Karpas-422 (cell line): Measurements from ENCODE around the gene CROCC2. TPM values are rescaled to one million over a fixed set of nuclear protein-coding genes. Genes with fewer than 3 reads are reported as not detected.

Experiments
- DNase-seq: peaks from one replicate; pipeline ENCODE4 v3.0.0-alpha.2; 2015
- H2AFZ ChIP-seq: fragments of 200-600 bp; sonication (generic); 2 replicates; pipeline ENCODE4 v1.6.1; 2014; ENCODE audit warnings: antibody characterized with exemption, low read length, mixed read lengths
- H3K27ac ChIP-seq: fragments of 200-600 bp; sonication (generic); 2 replicates; pipeline ENCODE4 v1.5.1; 2014; ENCODE audit warnings: mild to moderate bottlenecking, low read length, moderate library complexity
- H3K27me3 ChIP-seq: fragments of 200-600 bp; sonication (generic); 2 replicates; pipeline ENCODE4 v1.6.1; 2014; ENCODE audit warnings: low read length, mixed read lengths
- H3K36me3 ChIP-seq: fragments of 200-600 bp; sonication (generic); 2 replicates; pipeline ENCODE4 v1.6.1; 2014; ENCODE audit warnings: low read length, mixed read lengths; ENCODE audit not compliant: insufficient read depth
- H3K4me1 ChIP-seq: fragments of 200-600 bp; sonication (generic); 2 replicates; pipeline ENCODE4 v1.6.1; 2014; ENCODE audit warnings: mild to moderate bottlenecking, low read length, mixed read lengths
- H3K4me2 ChIP-seq: fragments of 200-600 bp; sonication (generic); 2 replicates; pipeline ENCODE4 v1.6.1; 2014; ENCODE audit warnings: low read length, low read depth, mild to moderate bottlenecking; ENCODE audit not compliant: poor library complexity, severe bottlenecking
- H3K4me3 ChIP-seq: fragments of 200-600 bp; sonication (generic); 2 replicates; pipeline ENCODE4 v1.5.1; 2014; ENCODE audit warnings: mild to moderate bottlenecking, antibody characterized with exemption, low read length, mixed read lengths
- H3K79me2 ChIP-seq: fragments of 200-600 bp; sonication (generic); 2 replicates; pipeline ENCODE4 v1.6.1; 2014; ENCODE audit warnings: mild to moderate bottlenecking, low read length, mixed read lengths
- H3K9ac ChIP-seq: fragments of 200-600 bp; sonication (generic); 2 replicates; pipeline ENCODE4 v1.6.0; 2014; ENCODE audit warnings: low read length
- H3K9me2 ChIP-seq: fragments of 200-600 bp; sonication (generic), shearing (Covaris generic); replicated peaks from 2 replicates; pipeline ENCODE4 v1.6.0; 2014; ENCODE audit warnings: mild to moderate bottlenecking, low read length, moderate library complexity; ENCODE audit not compliant: insufficient read depth
- H3K9me3 ChIP-seq: fragments of 300-700, 200-600 bp; sonication (generic); 2 replicates; pipeline ENCODE4 v1.6.1; 2014; ENCODE audit warnings: low read length, mixed read lengths
- H4K20me1 ChIP-seq: fragments of 200-600 bp; sonication (generic); 2 replicates; pipeline ENCODE4 v1.6.1; 2014; ENCODE audit warnings: mild to moderate bottlenecking, antibody characterized with exemption, low read length, low read depth; ENCODE audit not compliant: insufficient read depth
- total RNA-seq: library from RNA; depleted of rRNA; stranded (reverse); fragments of >200 nt; shearing (Covaris generic); gene quantifications from 2 replicates; pipeline ENCODE4 v1.2.3, GENCODE V29; 2014; ENCODE audit warnings: low replicate concordance

The CROCC2 gene
- total RNA-seq, 1 experiment from 2014 or later: not detected

GRCh38 chr2:240936106-240936505 lies 30.0 kb downstream of the CROCC2 start:
- Histone ChIP-seq H3K4me2 (no peak overlapping the region), H3K9ac (no peak overlapping the region), H2AFZ (no peak overlapping the region), H3K9me3 (no peaks in the 10 kb centered on the region), H3K27ac (no peak overlapping the region), H4K20me1 (no peaks in the 10 kb centered on the region), H3K79me2 (no peaks in the 10 kb centered on the region), H3K36me3 (no peaks in the 10 kb centered on the region), H3K27me3 (no peaks in the 10 kb centered on the region), H3K4me3 (no peak overlapping the region), H3K4me1 (no peaks in the 10 kb centered on the region), H3K9me2 (no peaks in the 10 kb centered on the region)
- no peak for DNase-seq

DNA sequence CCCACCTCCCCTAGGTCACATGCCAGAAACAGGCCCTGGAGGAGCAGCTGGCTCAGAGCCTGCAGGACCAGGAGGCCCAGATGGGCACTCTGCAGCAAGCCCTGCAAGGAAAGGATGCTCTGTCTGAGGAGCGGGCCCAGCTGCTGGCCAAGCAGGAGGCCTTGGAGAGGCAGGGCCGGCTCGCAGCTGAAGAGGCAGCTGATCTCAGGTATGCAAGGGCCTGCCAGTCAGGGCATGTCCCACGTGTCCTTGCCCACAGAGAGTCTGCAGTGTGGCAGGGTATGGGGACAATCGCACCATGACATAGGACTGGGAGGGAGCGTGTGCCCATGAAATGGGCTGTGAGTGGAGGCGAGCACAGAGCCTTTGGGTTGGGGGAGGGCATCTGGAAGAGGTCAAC lies 39.9 kb downstream of the CROCC2 start:
- H4K20me1 ChIP-seq: 0 out of 2 replicates have a peak, but pooled peaks cover 7% of the 10 kb centered on the region

DNA sequence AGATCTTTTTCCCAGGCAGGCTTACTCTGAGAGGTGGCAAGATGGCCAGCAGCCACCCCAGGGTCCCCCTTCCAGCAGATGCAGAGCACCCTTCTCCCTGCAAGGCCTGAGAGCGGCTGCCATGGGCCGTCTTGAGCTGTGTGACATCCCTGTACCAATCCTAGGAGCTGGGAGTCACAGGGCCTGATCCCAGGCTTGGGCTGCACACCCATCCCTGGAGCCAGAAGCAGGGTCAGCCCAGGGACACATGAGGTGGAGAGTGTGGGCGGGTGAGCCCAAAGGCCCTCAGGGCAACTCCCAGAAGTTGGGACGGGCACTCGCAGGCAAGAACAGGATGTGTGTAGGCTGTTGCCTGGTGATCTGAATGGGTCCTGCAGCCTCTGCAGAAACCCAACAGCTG lies 40.5 kb downstream of the CROCC2 start:
- Histone ChIP-seq H3K79me2 (no peaks in the 10 kb centered on the region), H3K9me2 (no peaks in the 10 kb centered on the region), H3K4me1 (no peaks in the 10 kb centered on the region), H3K9ac (no peak overlapping the region), H3K9me3 (no peaks in the 10 kb centered on the region), H3K4me2 (no peak overlapping the region), H4K20me1 (0 out of 2 replicates have a peak, but pooled peaks cover 7% of the 10 kb centered on the region), H3K36me3 (no peaks in the 10 kb centered on the region), H3K27me3 (no peaks in the 10 kb centered on the region), H3K4me3 (no peak overlapping the region), H2AFZ (no peak overlapping the region), H3K27ac (no peak overlapping the region)
- DNase-seq: no peak

More for the DNA sequence above, 39.9 kb downstream of the CROCC2 start:
- Histone ChIP-seq H3K9ac (no peak overlapping the region), H3K36me3 (no peaks in the 10 kb centered on the region), H3K9me2 (no peaks in the 10 kb centered on the region), H3K27me3 (no peaks in the 10 kb centered on the region), H3K4me1 (no peaks in the 10 kb centered on the region), H3K4me3 (no peak overlapping the region), H3K9me3 (no peaks in the 10 kb centered on the region), H3K4me2 (no peak overlapping the region), H2AFZ (no peak overlapping the region), H3K27ac (no peak overlapping the region), H3K79me2 (no peaks in the 10 kb centered on the region)
- DNase-seq: no peak

- no peaks in the 10 kb centered on the region for H3K79me2 ChIP-seq
- no peak overlapping the region for H3K9ac ChIP-seq
- no peak overlapping the region for H3K4me3 ChIP-seq
- DNase-seq: no peak
- H3K27ac ChIP-seq: no peak overlapping the region
- 0 out of 2 replicates have a peak, but pooled peaks cover 7% of the 10 kb centered on the region for H4K20me1 ChIP-seq
- no peaks in the 10 kb centered on the region for H3K9me3 ChIP-seq
- no peaks in the 10 kb centered on the region for H3K27me3 ChIP-seq
- no peaks in the 10 kb centered on the region for H3K36me3 ChIP-seq
- no peak overlapping the region for H3K4me2 ChIP-seq
- H2AFZ ChIP-seq: no peak overlapping the region
- H3K4me1 ChIP-seq: no peaks in the 10 kb centered on the region
- H3K9me2 ChIP-seq: no peaks in the 10 kb centered on the region
Measured at GRCh38 chr2:240947176-240947575, 41.0 kb downstream of the CROCC2 start.

GRCh38 chr2:240947607-240948006 lies 41.5 kb downstream of the CROCC2 start:
- no peaks in the 10 kb centered on the region for H3K9me2 ChIP-seq
- H3K4me2 ChIP-seq: no peak overlapping the region
- no peaks in the 10 kb centered on the region for H3K4me1 ChIP-seq
- 0 out of 2 replicates have a peak, but pooled peaks cover 7% of the 10 kb centered on the region for H4K20me1 ChIP-seq
- no peak overlapping the region for H3K4me3 ChIP-seq
- H2AFZ ChIP-seq: no peak overlapping the region
- H3K27ac ChIP-seq: no peak overlapping the region
- no peaks in the 10 kb centered on the region for H3K36me3 ChIP-seq
- H3K9me3 ChIP-seq: no peaks in the 10 kb centered on the region
- H3K9ac ChIP-seq: no peak overlapping the region
- H3K27me3 ChIP-seq: no peaks in the 10 kb centered on the region
- no peak for DNase-seq
- no peaks in the 10 kb centered on the region for H3K79me2 ChIP-seq

GRCh38 chr2:240948086-240948485 lies 42.0 kb downstream of the CROCC2 start:
- no peak for DNase-seq
- Histone ChIP-seq H3K4me3 (no peak overlapping the region), H2AFZ (no peak overlapping the region), H4K20me1 (0 out of 2 replicates have a peak, but pooled peaks cover 7% of the 10 kb centered on the region), H3K4me1 (no peaks in the 10 kb centered on the region), H3K4me2 (no peak overlapping the region), H3K27me3 (no peaks in the 10 kb centered on the region), H3K27ac (no peak overlapping the region), H3K9ac (no peak overlapping the region), H3K9me2 (no peaks in the 10 kb centered on the region), H3K79me2 (no peaks in the 10 kb centered on the region), H3K9me3 (no peaks in the 10 kb centered on the region), H3K36me3 (no peaks in the 10 kb centered on the region)

DNA sequence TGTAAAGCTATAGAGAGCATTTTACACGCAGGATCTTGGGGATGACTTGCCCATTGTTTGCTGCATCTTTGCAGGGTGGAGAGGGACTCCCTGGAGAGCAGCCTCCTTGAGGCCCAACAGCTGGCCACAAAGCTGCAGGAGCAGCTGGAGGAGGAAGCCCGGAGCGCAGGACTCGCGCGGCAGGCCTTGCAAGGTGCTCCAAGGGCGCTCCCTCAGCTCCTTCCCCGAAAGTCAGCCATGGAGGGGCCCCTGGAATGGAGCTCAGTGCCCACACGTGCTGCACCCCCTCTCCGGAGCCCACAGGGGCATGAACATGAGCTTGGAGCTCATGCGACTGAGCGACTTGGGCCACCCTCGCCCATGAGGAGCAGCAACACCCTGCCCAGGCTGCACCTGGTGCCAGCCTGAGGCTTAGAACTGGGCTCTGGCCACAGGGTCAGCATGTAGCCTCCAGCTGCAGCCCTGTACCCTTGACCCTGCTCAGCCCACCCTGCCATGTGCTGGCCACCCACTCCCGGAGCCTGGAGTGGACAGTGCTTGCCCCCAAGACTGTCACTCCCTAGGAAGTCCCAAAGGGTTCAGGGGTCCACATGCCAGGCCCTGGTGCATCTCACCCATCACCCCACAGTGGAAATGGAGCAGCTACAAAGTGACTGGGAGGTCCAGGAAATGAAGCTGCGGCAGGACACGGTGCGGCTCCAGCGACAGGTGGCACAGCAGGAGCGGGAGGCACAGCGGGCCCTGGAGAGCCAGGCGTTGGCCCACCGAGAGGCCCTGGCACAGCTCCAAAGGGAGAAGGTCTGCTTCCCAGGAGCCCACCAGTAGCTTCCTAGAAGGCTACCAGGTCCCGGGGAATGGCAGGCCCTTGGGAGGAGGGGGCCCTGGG lies 43.0 kb downstream of the CROCC2 start:
- Histone ChIP-seq H2AFZ (no peak overlapping the region), H4K20me1 (0 out of 2 replicates have a peak, but pooled peaks cover 7% of the 10 kb centered on the region), H3K4me3 (no peak overlapping the region), H3K79me2 (no peaks in the 10 kb centered on the region), H3K9me2 (no peaks in the 10 kb centered on the region), H3K27me3 (no peaks in the 10 kb centered on the region), H3K4me2 (no peak overlapping the region), H3K4me1 (no peaks in the 10 kb centered on the region), H3K9ac (no peak overlapping the region), H3K9me3 (no peaks in the 10 kb centered on the region), H3K27ac (no peak overlapping the region), H3K36me3 (no peaks in the 10 kb centered on the region)
- no peak for DNase-seq

DNA sequence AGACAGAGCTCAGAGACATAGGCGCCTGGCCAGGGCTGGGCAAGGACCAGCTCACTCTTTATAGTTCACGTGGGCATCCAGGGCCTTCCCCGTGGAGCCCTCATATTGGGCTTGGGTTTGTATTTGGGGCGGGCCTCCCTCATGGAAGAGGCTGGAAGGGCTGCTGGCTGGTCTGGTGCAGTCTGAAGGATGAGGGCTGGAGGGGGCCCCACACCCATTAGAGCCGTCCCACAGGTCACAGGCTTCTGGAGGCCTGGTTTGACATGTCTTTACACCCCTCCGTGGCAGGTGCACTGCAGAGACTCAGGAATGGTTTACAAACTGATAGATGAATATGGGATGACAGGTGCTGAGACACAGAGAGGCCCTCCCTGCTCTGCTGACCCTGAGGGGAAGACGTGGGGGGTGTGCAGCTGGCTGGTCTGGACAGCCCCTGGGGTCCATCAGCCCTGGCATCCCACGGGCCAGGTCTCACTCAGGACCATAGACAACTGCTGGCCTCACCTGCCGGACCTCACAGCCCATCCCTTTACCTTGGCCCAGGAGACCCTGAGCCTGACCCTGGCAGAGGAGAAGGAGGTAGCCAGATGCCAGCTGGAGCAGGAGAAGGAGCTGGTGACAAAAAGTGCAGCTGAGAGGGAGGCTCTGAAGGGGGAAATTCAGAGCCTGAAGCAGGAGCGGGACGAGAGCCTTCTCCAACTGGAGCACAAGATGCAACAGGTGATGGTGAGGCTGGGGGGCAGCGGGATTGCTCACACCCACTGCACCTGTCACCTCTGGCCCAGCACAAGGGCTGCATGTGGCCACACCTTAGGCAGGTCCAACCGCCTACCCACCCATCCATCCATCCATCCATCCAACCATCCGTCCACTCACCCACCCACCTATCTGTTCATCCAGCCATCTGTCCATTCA lies 43.9 kb downstream of the CROCC2 start:
- Histone ChIP-seq H3K9me3 (no peaks in the 10 kb centered on the region), H3K4me3 (no peak overlapping the region), H3K27me3 (no peaks in the 10 kb centered on the region), H2AFZ (no peak overlapping the region), H3K27ac (no peak overlapping the region), H3K9ac (no peak overlapping the region), H4K20me1 (0 out of 2 replicates have a peak, but pooled peaks cover 7% of the 10 kb centered on the region), H3K4me1 (no peaks in the 10 kb centered on the region), H3K36me3 (no peaks in the 10 kb centered on the region), H3K4me2 (no peak overlapping the region), H3K9me2 (no peaks in the 10 kb centered on the region), H3K79me2 (no peaks in the 10 kb centered on the region)
- no peak for DNase-seq
